Psoas muscle (tissue), 8 donors: Measurements from ENCODE around the gene IGSF1. TPM values are rescaled to one million over a fixed set of nuclear protein-coding genes. Genes with fewer than 3 reads are reported as not detected.

Experiments
- ATAC-seq, 4 donors: fragments of 200-7000 bp; cut with Tn5 transposase; one replicate each; pipeline ENCODE4 v1.9.1; 2020; ENCODE audit warnings: moderate library complexity in 3 of 4, mild to moderate bottlenecking in 2 of 4
- DNase-seq, 2 donors: peaks; one replicate each; pipeline ENCODE4 v3.0.0-alpha.2; 2020
- H3K27ac ChIP-seq: fragments of 200-600 bp; one replicate; pipeline ENCODE4 v1.8.0; 2022
- H3K27me3 ChIP-seq, 3 donors: fragments of 200-600 bp in 1 of 3; one replicate each; pipeline versions ENCODE4 v1.6.1 to v1.8.0; 2013 to 2022; ENCODE audit warnings: low read length in 2 of 3, mild to moderate bottlenecking in 2 of 3, moderate library complexity in 1 of 3; ENCODE audit not compliant: insufficient read depth in 3 of 3
- H3K36me3 ChIP-seq, 2 donors: fragments of 200-600 bp in 1 of 2; one replicate each; pipeline versions ENCODE4 v1.6.1 to v1.8.0; 2013 to 2022; ENCODE audit warnings: low read depth in 1 of 2, mild to moderate bottlenecking in 1 of 2, moderate library complexity in 1 of 2; ENCODE audit not compliant: insufficient read depth in 1 of 2
- H3K4me1 ChIP-seq: fragments of 200-600 bp; one replicate; pipeline ENCODE4 v1.8.0; 2022
- H3K4me3 ChIP-seq: fragments of 200-600 bp; one replicate; pipeline ENCODE4 v1.8.0; 2022; ENCODE audit warnings: mild to moderate bottlenecking
- H3K9me3 ChIP-seq: fragments of 200-600 bp; one replicate; pipeline ENCODE4 v1.8.0; 2022
- WGBS, 3 donors: extraction: QIAGEN DNeasy Blood & Tissue Kit; methylation state at CpG; one replicate each; pipeline versions ENCODE4 v1.1.6 to v1.1.7; 2013; 5-methylcytosine and 5-hydroxymethylcytosine counted together
- intact Hi-C, 2 donors: fragments of 100-400 bp; cut with DNase I; formaldehyde crosslinking; loops; one replicate each; pipeline versions ENCODE4 v1.11.0 to v1.14.2; 2022
- polyA plus RNA-seq, 3 donors: library from polyadenylated mRNA; stranded (reverse); fragments of 200-250 nt; gene quantifications; one replicate each; pipeline ENCODE4 v1.2.3, GENCODE V29; 2013
- total RNA-seq, 4 donors: library from RNA; stranded (reverse); fragmentation: NEBNext Ultra II Directional in 2 of 4; extraction: Animal tissue kit (Norgen Biotek cat#: 25700) in 2 of 4; gene quantifications; one replicate each; pipeline versions ENCODE4 v1.2.1 to v1.2.4, GENCODE V29; 2021 to 2023
- TF ChIP-seq, protein P1 (sequence below): fragments of 200-600 bp; IDR thresholded peaks from one replicate; pipeline ENCODE4 v1.8.0; 2022; ENCODE audit warnings: antibody characterized with exemption
- donor health status: healthy with polysubstance abuse.
- donor health status: DM: no; HTN: no; CAD: no; lungs with moderate emphysema.
- donor health status: Bipolar disorder and iron deficiency.
- donor health status: healthy.
- donor health status: DM: yes; HTN: yes; CAD: no.
- donor health status: DM: no; HTN: no; CAD: no.
- donor health status: DM: no; HTN: no; CAD: no.
- donor health status: DM: yes; HTN: yes; CAD: no.

Gene IGSF1
- total and polyA plus RNA-seq, 7 donors, result 0.03 to 0.54 (median 0.06) TPM

DNA sequence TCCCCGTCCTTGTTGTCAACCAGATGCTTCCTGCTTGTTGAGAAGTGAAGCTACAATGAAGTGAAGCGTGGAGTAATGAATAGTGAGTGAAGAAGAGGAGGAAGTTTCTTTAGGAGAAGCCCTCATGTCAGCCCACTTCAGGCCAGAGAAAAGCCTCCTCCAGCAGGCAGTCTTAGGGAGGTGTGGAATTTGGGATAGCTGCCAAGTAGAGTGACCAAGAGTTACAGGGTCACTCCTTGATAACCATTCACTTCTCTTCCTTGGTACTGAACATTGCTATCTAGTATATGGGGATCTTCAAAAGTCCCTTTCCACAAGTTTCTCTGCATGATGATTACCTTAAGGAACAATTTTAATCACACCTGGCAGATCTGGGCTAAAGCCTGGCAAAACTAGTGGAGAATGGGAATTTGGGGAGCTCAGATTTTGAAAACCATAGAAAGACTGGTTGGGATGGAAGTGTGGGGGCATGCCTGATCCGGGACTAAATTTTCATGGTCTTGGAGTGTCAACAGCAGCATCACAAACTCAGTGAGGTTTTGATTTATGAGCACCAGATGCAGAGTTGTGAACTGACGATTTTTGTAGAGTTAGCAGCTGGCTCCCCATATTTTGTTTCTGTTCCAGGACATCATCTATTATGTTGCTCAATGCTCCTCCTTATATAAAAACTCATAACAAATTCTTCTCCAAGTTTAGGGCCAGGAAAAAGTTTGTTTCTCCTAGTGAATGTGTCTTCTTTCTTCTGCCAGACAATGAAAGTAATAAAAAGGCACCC, 53.1 kb downstream of the IGSF1 start:
- TF ChIP-seq, protein P1, sequence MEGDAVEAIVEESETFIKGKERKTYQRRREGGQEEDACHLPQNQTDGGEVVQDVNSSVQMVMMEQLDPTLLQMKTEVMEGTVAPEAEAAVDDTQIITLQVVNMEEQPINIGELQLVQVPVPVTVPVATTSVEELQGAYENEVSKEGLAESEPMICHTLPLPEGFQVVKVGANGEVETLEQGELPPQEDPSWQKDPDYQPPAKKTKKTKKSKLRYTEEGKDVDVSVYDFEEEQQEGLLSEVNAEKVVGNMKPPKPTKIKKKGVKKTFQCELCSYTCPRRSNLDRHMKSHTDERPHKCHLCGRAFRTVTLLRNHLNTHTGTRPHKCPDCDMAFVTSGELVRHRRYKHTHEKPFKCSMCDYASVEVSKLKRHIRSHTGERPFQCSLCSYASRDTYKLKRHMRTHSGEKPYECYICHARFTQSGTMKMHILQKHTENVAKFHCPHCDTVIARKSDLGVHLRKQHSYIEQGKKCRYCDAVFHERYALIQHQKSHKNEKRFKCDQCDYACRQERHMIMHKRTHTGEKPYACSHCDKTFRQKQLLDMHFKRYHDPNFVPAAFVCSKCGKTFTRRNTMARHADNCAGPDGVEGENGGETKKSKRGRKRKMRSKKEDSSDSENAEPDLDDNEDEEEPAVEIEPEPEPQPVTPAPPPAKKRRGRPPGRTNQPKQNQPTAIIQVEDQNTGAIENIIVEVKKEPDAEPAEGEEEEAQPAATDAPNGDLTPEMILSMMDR, result no peak
- Histone ChIP-seq H3K27me3 (peaks cover 0 to 6% (median 0%) of the 10 kb centered on the region in 3 donors), H3K4me3 (no peak overlapping the region), H3K27ac (no peak overlapping the region), H3K9me3 (no peaks in the 10 kb centered on the region), H3K4me1 (no peaks in the 10 kb centered on the region), H3K36me3 (no peaks in the 10 kb centered on the region)
- intact Hi-C loops, result no loop called here
- WGBS, 3 donors, result 28 to 40% (median 31%) methylated on average over 3 to 4 of the region's 4 CpGs
- no peak for ATAC-seq
- no peak for DNase-seq

DNA sequence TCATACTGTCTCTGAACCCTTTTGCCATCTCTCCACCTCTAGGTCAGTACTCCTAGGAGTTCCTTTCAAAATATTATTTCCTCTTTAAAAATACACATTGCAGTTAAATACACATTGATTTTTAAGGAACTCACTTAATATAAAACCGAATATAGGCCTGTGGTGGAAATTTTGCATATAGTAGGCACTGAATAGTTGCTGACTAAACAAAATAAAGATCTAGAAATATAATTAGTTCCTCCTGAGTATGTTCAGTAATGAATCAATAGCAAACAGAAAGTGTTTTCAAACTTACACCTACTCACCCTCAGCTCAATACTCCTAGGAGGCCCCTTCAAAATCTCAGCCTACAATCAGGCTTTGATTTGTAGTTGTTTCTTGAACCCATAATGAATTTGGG, 61.5 kb downstream of the IGSF1 start:
- 54 to 86% (median 75%) methylated on average over 1 of the region's 1 CpG for WGBS, 3 donors
- no peak for DNase-seq

DNA sequence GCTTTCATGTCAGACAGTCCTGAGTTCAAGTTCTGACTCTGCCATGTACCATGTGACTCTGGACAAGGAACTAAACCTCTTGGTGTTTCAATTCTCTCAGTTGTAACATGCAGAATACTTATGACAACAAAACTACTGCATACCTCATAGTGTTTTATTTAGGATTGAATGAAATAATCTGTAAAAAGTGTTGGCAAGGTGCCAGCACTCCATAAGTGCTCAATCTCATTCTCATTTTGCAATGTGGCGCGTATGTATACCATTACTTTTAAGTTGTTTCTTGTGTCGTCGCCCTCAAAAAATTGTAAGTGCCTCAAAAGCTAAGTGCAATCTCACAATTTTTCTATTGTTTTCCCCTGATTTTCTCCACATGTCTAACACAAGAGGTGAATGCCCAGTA, 62.5 kb downstream of the IGSF1 start:
- Histone ChIP-seq H3K4me3 (no peak overlapping the region), H3K36me3 (no peaks in the 10 kb centered on the region), H3K27ac (no peak overlapping the region), H3K27me3 (peaks cover 0 to 23% (median 0%) of the 10 kb centered on the region in 3 donors), H3K4me1 (no peaks in the 10 kb centered on the region), H3K9me3 (no peaks in the 10 kb centered on the region)
- TF ChIP-seq, protein P1, result no peak
- intact Hi-C loops, result no loop called here
- 91 to 98% (median 93%) methylated on average over 4 of the region's 4 CpGs for WGBS, 3 donors
- DNase-seq (no peak), ATAC-seq (no peak)

More for the DNA sequence above, 61.5 kb downstream of the IGSF1 start:
- H3K27me3 ChIP-seq, result peaks cover 0 to 26% (median 0%) of the 10 kb centered on the region in 3 donors
- no peaks in the 10 kb centered on the region for H3K36me3 ChIP-seq
- H3K4me3 ChIP-seq, result no peak overlapping the region
- H3K9me3 ChIP-seq, result no peaks in the 10 kb centered on the region
- no peaks in the 10 kb centered on the region for H3K4me1 ChIP-seq
- intact Hi-C loops, result no loop called here
- ATAC-seq, result no peak
- H3K27ac ChIP-seq, result no peak overlapping the region
- TF ChIP-seq, protein P1, result no peak

DNA sequence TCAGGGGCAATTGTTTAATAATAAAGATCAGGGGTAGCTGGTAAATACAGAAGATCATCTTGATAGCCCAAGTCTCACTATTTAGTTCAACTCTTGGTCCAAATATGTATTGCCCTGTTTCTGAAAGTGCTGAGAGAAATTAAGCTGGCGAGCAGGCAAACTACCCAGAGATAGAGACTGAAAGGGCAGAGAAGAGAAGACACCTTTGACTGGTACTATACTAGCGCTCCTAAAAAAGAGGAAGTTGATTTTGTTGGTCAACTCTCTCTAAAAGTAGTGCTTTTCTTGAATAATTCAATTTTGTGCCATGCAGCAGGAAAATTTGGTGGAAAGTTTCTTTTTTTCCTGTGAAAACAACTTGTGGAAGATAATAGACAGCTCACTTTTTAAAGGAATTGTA, 64.0 kb downstream of the IGSF1 start:
- WGBS, 3 donors, result 71 to 97% (median 91%) methylated on average over 2 of the region's 2 CpGs
- Histone ChIP-seq H3K4me1 (no peaks in the 10 kb centered on the region), H3K27ac (no peak overlapping the region), H3K36me3 (no peaks in the 10 kb centered on the region), H3K9me3 (no peaks in the 10 kb centered on the region), H3K27me3 (peaks cover 0 to 20% (median 0%) of the 10 kb centered on the region in 3 donors), H3K4me3 (no peak overlapping the region)
- no peak for ATAC-seq
- intact Hi-C loops, result no loop called here
- no peak for DNase-seq
- TF ChIP-seq, protein P1, result no peak

Other genes starting within 250 kb of the IGSF1 start
- 1 to 10 TPM in 1 of 4 donors, under 1 TPM in 3; 0.30 to 1.1 (median 0.67) TPM for gene ARHGAP36, start 231.0 kb downstream of the IGSF1 start, total RNA-seq
- under 1 TPM; 0.01 to 0.17 (median 0.08) TPM for gene ARHGAP36, start 231.0 kb downstream of the IGSF1 start, polyA plus RNA-seq